ENCODE measurements around the gene PTPN23.

The PTPN23 gene

GRCh38 chr3:47378869-47379268 lies 2.0 kb upstream of the PTPN23 start:
- in situ Hi-C loops (cut with HindIII; ENCODE audit: low pct_unique_long_range_greater_than_20kb, low sequenced_read_pairs): no loop called here
- no peak for TF ChIP-seq JUND (IDR thresholded peaks at IDR 0.05; ENCODE audit: low read depth)
- no peak for DNase-seq (ENCODE audit: low read depth in 1 of 2, low spot score in 1 of 2)

GRCh38 chr3:47379411-47379899 lies 1.4 kb upstream of the PTPN23 start:
- no peak for DNase-seq (ENCODE audit: low read depth in 1 of 2, low spot score in 1 of 2)
- TF ChIP-seq JUND (IDR thresholded peaks at IDR 0.05; ENCODE audit: low read depth): no peak
- in situ Hi-C loops (cut with HindIII; ENCODE audit: low pct_unique_long_range_greater_than_20kb, low sequenced_read_pairs): no loop called here

- TF ChIP-seq JUND (IDR thresholded peaks at IDR 0.05; ENCODE audit: low read depth): no peak
- in situ Hi-C loops (cut with HindIII; ENCODE audit: low pct_unique_long_range_greater_than_20kb, low sequenced_read_pairs): no loop called here
- DNase-seq (ENCODE audit: low read depth in 1 of 2, low spot score in 1 of 2): no peak
These were observed 708 bp upstream of the PTPN23 start for GRCh38 chr3:47380026-47380600.

GRCh38 chr3:47381317-47382157 lies 716 bp downstream of the PTPN23 start:
- no peak for TF ChIP-seq JUND (IDR thresholded peaks at IDR 0.05; ENCODE audit: low read depth)
- DNase-seq (ENCODE audit: low read depth in 1 of 2, low spot score in 1 of 2): peak; percentile 63 to 89
- in situ Hi-C loops (cut with HindIII; ENCODE audit: low pct_unique_long_range_greater_than_20kb, low sequenced_read_pairs): no loop called here

- in situ Hi-C loops (cut with HindIII; ENCODE audit: low pct_unique_long_range_greater_than_20kb, low sequenced_read_pairs): no loop called here
- no peak for TF ChIP-seq JUND (IDR thresholded peaks at IDR 0.05; ENCODE audit: low read depth)
- no peak for DNase-seq (ENCODE audit: low read depth in 1 of 2, low spot score in 1 of 2)
These were observed 3.6 kb downstream of the PTPN23 start for GRCh38 chr3:47384425-47384824.

GRCh38 chr3:47385007-47385406 lies 4.2 kb downstream of the PTPN23 start:
- no peak for DNase-seq (ENCODE audit: low read depth in 1 of 2, low spot score in 1 of 2)
- in situ Hi-C loops (cut with HindIII; ENCODE audit: low pct_unique_long_range_greater_than_20kb, low sequenced_read_pairs): no loop called here
- TF ChIP-seq JUND (IDR thresholded peaks at IDR 0.05; ENCODE audit: low read depth): no peak

GRCh38 chr3:47385796-47386195 lies 5.0 kb downstream of the PTPN23 start:
- DNase-seq (ENCODE audit: low read depth in 1 of 2, low spot score in 1 of 2): no peak
- in situ Hi-C loops (cut with HindIII; ENCODE audit: low pct_unique_long_range_greater_than_20kb, low sequenced_read_pairs): no loop called here
- no peak for TF ChIP-seq JUND (IDR thresholded peaks at IDR 0.05; ENCODE audit: low read depth)

- in situ Hi-C loops (cut with HindIII; ENCODE audit: low pct_unique_long_range_greater_than_20kb, low sequenced_read_pairs): no loop called here
- DNase-seq (ENCODE audit: low read depth in 1 of 2, low spot score in 1 of 2): no peak
- no peak for TF ChIP-seq JUND (IDR thresholded peaks at IDR 0.05; ENCODE audit: low read depth)
These were observed 12.1 kb downstream of the PTPN23 start for GRCh38 chr3:47392933-47393332.

- no peak for TF ChIP-seq JUND (IDR thresholded peaks at IDR 0.05; ENCODE audit: low read depth)
- in situ Hi-C loops (cut with HindIII; ENCODE audit: low pct_unique_long_range_greater_than_20kb, low sequenced_read_pairs): no loop called here
These were observed 13.5 kb downstream of the PTPN23 start for GRCh38 chr3:47394140-47394870.

GRCh38 chr3:47394881-47395280 lies 14.1 kb downstream of the PTPN23 start:
- TF ChIP-seq JUND (IDR thresholded peaks at IDR 0.05; ENCODE audit: low read depth): no peak
- DNase-seq (ENCODE audit: low read depth in 1 of 2, low spot score in 1 of 2): no peak
- in situ Hi-C loops (cut with HindIII; ENCODE audit: low pct_unique_long_range_greater_than_20kb, low sequenced_read_pairs): no loop called here

More at GRCh38 chr3:47394140-47394870, 13.5 kb downstream of the PTPN23 start:
- DNase-seq (ENCODE audit: low read depth in 1 of 2, low spot score in 1 of 2): peak in 1 of 2 experiments; percentile 66

GRCh38 chr3:47398228-47398627 lies 17.4 kb downstream of the PTPN23 start:
- no peak for TF ChIP-seq JUND (IDR thresholded peaks at IDR 0.05; ENCODE audit: low read depth)
- no peak for DNase-seq (ENCODE audit: low read depth in 1 of 2, low spot score in 1 of 2)
- in situ Hi-C loops (cut with HindIII; ENCODE audit: low pct_unique_long_range_greater_than_20kb, low sequenced_read_pairs): no loop called here

- in situ Hi-C loops (cut with HindIII; ENCODE audit: low pct_unique_long_range_greater_than_20kb, low sequenced_read_pairs): no loop called here
These were observed 18.2 kb downstream of the PTPN23 start for GRCh38 chr3:47399016-47399415.

More at GRCh38 chr3:47399016-47399415, 18.2 kb downstream of the PTPN23 start:
- no peak for DNase-seq (ENCODE audit: low read depth in 1 of 2, low spot score in 1 of 2)
- no peak for TF ChIP-seq JUND (IDR thresholded peaks at IDR 0.05; ENCODE audit: low read depth)

Data from T47D (cell line).